Activated CD8-positive, alpha-beta memory T cell treated with anti-CD3 and anti-CD28 coated beads, Interleukin-2, amount 50 U/mL, for 24 hours (primary cell): ENCODE results near the gene U2AF1L4.
A peak's percentile ranks its signal among the peaks of the same experiment; 100 is the strongest.
"Not testable (repeated sequence)": the region's sequence is repeated elsewhere in the genome, so short reads cannot be mapped to it uniquely, and the experiment has no call there.

Source experiments
- DNase-seq: peaks from one replicate; pipeline ENCODE4 v3.0.0-alpha.2; 2020; ENCODE audit errors: extremely low read depth

The U2AF1L4 gene

GRCh38 chr19:35725216-35725861, 19.9 kb downstream of the U2AF1L4 start:
- DNase-seq: no peak

- no peak for DNase-seq
Observed at GRCh38 chr19:35724560-35724959, 20.7 kb downstream of the U2AF1L4 start.

- DNase-seq: not testable (repeated sequence)
Observed at GRCh38 chr19:35724132-35724531, 21.1 kb downstream of the U2AF1L4 start.

- DNase-seq: no peak
Observed at GRCh38 chr19:35723671-35724070, 21.5 kb downstream of the U2AF1L4 start.

DNA sequence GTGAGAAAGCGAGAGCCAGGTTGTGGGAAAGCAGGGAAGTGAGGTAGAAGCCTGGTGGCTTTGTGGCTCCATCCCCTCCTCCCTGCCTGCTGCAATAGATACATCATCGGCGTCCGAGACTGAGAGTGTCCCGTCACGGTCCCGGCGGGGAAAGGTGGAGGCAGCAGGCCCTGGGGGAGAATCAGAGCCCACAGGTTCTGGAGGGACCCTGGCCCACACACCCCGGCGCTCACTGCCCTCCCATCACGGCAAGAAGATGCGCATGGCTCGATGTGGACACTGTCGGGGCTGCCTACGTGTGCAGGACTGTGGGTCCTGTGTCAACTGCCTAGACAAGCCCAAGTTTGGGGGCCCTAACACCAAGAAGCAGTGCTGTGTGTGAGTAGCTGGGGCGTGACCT, 22.3 kb downstream of the U2AF1L4 start:
- no peak for DNase-seq

DNA sequence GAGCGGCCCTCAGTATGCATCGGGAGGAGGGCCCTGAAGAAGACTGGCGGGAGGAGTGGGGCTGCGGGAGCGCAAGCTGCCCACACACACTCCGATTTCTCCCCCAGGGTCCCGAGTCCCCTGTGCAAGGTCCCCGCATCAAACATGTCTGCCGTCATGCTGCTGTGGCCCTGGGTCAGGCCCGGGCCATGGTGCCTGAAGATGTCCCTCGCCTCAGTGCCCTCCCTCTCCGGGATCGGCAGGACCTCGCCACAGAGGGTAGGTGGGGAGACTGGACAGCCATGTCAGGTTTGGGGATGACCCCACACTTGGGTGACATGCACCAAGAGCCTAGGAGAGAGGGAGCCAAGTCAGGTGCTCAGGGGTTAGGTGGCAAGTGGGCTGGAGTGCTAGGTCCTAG, 22.8 kb downstream of the U2AF1L4 start:
- DNase-seq: no peak

DNA sequence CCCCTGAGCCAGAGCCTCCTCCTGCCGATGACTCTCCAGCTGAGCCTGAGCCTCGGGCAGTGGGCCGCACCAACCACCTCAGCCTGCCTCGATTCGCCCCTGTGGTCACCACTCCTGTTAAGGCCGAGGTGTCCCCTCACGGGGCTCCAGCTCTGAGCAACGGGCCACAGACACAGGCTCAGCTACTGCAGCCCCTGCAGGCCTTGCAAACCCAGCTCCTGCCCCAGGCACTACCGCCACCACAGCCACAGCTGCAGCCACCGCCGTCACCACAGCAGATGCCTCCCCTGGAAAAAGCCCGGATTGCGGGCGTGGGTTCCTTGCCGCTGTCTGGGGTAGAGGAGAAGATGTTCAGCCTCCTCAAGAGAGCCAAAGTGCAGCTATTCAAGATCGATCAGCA, 23.8 kb downstream of the U2AF1L4 start:
- DNase-seq: no peak

DNA sequence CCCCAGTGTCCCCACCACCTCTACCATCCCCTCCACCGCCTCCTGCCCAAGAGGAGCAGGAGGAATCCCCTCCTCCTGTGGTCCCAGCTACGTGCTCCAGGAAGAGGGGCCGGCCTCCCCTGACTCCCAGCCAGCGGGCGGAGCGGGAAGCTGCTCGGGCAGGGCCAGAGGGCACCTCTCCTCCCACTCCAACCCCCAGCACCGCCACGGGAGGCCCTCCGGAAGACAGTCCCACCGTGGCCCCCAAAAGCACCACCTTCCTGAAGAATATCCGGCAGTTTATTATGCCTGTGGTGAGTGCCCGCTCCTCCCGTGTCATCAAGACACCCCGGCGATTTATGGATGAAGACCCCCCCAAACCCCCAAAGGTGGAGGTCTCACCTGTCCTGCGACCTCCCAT, 24.6 kb downstream of the U2AF1L4 start:
- no peak for DNase-seq

DNA sequence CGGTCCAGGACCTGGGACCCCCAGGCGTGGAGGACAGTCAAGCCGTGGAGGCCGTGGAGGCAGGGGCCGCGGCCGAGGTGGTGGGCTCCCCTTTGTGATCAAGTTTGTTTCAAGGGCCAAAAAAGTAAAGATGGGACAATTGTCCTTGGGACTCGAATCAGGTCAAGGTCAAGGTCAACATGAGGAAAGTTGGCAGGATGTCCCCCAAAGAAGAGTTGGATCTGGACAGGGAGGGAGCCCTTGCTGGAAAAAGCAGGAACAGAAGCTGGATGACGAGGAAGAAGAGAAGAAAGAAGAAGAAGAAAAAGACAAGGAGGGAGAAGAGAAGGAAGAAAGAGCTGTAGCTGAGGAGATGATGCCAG, 25.1 kb downstream of the U2AF1L4 start:
- no peak for DNase-seq

GRCh38 chr19:35719402-35720162, 25.6 kb downstream of the U2AF1L4 start:
- no peak for DNase-seq

DNA sequence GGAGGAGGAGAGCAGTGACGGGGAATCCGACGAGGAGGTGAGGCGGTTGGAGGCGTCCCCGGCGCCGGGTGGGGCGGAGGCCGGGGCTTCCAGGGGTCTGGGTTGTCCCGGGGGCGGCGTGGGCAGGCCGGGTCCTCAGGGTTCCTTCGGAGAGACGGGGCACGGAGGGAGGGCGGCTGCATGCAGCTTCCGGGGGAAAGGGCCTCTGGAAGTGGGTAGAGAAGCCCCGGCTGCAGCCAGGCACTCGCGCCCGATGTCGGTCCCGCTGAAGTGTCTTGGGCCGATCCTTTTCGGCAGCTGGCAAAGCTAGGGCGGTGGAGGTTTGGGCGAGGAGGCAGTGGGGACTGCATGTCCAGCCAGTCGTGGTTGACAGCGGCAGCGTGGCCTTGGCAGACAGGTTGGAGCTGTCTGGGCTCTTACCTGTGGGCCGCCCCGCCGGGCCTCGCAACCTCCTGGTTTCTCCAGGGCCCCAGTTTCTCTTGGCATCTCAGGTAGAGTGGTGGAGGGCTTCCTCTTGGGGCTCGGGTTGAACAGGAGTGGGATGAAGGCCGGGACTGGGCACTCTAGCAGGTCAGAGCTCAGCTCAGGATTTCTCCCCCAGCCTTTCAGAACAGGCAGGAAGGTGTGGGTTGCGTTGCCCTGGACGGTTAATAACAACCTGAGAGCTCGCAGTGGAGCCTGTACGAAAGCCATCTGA, 26.7 kb downstream of the U2AF1L4 start:
- no peak for DNase-seq

GRCh38 chr19:35717665-35718344, 27.4 kb downstream of the U2AF1L4 start, which contains the start of gene KMT2B:
KMT2B (plus strand) TSS chr19:35718003; CDS start chr19:35718019, 16 bp downstream.
- no peak for DNase-seq

DNA sequence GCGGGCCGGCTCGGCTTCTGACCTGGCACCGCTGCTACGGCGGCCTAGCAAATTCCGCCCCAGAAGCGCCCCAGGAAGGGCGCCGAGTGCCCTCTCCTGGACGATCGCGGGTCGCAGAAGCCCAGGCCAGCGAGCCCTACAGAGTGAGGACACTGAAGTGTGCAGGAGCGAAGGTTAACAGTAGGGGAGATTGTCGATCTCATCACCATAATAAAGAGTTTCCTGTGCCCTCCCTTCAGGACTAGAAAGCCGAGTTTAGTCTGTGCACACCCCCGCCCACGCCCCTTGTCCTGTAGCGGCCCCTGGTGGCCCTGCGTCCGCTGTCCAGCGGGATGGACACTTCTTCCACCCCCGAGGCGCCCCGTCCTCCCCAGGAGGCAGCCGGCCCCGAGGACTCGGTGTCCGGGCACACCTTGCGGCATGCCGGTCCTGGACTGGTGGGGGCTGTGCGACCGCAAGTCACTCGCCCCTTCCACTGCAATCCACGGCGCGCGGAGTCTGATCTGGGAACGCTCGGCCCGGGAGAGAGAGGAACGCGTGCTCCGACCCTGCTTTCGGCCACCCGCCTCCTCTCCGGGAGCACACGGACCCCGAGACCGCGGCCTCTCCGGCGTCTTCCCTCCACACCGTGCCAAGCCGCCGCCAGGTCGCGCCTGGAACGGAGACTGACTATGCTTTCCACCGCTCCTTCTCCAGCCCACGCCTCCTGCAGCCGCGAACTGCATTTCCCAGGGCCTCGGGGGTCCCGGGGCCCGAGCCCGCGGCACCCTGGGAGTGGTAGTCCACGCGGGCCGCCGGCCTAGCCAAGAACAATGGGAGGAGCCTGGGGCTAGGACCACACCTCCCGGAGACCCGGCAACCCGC, 28.2 kb downstream of the U2AF1L4 start:
- DNase-seq: peak; percentile 91

GRCh38 chr19:35715981-35716800, 29.0 kb downstream of the U2AF1L4 start:
- no peak for DNase-seq

DNA sequence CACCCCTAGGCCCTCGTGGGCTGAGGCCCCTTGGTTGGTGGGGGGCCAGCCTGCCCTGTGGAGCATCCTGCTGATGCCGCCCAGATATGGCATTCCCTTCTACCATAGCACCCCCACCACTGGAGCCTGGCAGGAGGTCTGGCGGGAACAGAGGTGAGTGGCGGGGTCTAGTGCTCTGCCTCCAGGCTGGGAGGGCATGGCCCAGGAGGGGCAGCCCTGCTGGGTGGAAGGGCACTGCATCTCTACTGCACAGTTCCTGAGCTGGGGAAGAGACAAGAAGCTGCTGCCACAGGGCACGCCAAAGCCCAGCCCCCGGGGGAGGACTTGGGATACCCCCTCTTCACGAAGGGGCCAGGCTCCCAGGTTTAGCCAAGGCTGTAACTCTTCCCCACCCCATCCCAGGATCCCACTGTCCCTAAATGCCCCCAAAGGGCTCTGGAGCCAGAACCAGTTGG, 29.8 kb downstream of the U2AF1L4 start:
- DNase-seq: no peak

GRCh38 chr19:35714601-35715354, 30.4 kb downstream of the U2AF1L4 start:
- no peak for DNase-seq

DNA sequence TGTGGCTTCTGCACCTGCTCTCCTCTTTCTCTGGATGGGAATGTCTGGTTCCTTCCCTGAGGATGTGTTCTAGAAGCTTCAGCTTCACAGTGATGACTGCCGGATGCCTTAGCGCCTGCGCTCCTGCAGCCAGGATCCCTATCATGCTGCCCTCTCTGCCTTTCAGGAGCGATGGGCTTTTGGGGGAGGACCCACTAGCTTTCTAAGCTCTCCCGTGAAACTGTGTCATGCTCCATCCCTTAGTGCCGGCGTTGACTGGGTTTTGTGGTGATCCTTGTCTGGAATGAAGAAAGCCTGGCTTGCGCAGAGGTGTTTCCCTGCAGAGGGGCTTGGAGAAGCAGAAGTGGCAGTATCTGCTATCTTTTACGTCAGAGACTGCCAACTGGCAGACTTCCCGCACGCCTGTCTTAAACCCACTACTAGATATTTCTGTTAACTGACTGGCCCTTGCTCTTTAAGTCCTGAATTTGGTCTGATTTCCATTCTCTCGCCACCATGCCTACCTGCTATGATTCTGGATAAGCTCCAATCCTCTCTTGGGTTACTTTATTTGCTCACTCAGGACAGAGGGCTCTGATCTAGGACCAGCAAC, 31.2 kb downstream of the U2AF1L4 start:
- DNase-seq: no peak

- no peak for DNase-seq
Observed at GRCh38 chr19:35713506-35713850, 31.7 kb downstream of the U2AF1L4 start.
